DMS153 treated with DMSO at 0.1 percent for 48 hours (cell line): ENCODE data around the gene FTO.

Experiments
- DNase-seq: peaks from one replicate; lab custom pipeline; 2025; ENCODE audit not compliant: unreplicated experiment; lab: John Stamatoyannopoulos, UW

The FTO gene

GRCh38 chr16:53955221-53955875, 251.4 kb downstream of the FTO start:
- DNase-seq: no peak

GRCh38 chr16:53958341-53958880, 254.5 kb downstream of the FTO start:
- DNase-seq: no peak

DNA sequence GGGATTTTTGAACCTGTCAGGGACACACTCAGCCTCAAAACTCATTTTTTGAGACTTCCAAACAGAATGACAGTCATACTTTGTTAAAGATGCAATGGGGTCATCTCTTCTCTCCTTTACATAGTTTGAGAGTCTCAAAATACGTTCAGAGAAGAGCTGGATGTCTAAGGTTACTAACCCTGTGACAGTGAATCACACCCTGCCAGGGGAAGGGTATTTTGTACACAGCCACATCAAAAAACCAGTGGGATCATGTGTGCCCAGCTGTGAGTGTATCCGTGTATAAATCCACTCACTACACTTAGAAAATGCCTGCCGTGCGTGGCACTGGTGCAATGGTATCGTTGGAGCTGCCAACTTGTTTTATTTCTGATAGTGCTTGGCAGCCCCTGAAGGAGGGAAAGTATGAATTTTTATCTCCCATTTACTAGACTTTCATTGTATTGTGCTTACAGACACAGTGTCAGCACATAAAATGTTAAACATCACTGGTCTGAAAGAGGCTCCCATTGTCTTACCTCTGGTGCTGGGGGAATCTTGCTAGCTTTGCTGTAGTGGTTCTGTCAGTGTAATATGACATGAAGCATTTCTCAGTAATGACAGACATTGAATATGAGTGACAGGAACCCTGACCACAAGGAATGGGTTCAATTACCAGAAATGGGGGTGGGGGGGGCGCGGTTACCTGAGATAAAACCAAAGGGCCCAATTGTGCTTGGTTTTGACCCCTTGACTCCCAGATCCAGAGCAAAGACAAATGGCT, 256.3 kb downstream of the FTO start:
- no peak for DNase-seq

GRCh38 chr16:53960954-53961616, 257.1 kb downstream of the FTO start:
- peak; percentile 26 for DNase-seq

GRCh38 chr16:53962041-53962440, 258.1 kb downstream of the FTO start:
- DNase-seq: no peak

GRCh38 chr16:53964145-53964790, 260.3 kb downstream of the FTO start:
- DNase-seq: no peak

DNA sequence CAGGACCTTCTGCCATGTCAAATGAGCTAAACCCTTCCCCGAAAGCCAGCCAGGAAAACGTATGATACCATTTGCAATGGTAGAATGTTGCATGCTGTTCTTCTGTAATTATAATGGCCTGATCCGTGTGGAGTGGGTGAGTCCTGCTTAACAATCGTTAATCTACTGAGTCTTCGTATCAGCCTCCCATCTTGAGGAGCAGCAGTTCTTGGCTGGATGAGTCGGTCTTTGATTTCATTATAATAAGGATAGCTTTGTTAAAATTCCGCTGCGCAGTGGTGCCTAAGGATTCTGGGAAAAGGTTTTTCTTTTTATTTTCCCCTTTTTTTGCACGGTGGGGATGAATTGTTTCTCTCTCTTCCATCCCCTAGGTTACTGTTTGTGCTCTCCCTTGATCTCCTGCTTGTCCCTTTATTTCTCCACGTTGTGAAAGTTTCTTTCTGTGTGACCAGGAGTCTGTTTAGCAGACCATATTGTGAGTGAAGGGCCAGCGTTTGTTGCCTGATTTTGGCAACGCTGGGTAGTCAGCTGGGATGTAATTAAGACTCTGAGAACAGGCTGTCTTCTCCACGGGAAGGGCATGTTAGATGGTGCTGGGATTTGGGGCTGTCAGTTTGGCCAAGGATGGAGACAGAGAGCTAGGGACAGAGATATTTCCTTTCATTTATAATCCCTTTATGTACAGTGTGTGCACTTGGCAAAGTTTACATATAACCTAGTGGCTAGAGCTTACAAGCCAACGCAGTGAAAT, 263.0 kb downstream of the FTO start:
- no peak for DNase-seq

- DNase-seq: no peak
Observed at GRCh38 chr16:53967572-53967971, 263.6 kb downstream of the FTO start.

DNA sequence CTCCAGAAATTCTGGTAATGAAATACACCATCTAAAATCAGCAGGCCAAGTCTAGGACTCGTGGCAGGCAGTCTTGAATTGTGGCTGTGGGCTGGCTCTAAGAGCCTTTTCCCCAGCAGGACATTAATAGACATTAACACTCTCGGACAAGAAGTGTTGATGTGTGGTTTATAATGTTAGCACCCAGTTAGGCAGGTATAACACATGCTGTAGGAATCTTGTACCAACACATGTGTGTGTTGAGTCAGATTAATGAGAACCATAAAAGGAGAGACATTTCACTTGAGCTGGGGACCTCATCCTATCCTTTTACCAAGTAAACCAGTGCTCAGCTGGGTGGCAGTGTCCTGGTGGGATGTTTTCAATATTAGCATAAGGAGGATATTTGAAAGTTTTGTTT, 264.5 kb downstream of the FTO start:
- no peak for DNase-seq

GRCh38 chr16:53968896-53969295, 264.9 kb downstream of the FTO start:
- DNase-seq: no peak

- no peak for DNase-seq
Observed at GRCh38 chr16:53971616-53972015, 267.7 kb downstream of the FTO start.

- no peak for DNase-seq
Observed at GRCh38 chr16:53973021-53973420, 269.1 kb downstream of the FTO start.

DNA sequence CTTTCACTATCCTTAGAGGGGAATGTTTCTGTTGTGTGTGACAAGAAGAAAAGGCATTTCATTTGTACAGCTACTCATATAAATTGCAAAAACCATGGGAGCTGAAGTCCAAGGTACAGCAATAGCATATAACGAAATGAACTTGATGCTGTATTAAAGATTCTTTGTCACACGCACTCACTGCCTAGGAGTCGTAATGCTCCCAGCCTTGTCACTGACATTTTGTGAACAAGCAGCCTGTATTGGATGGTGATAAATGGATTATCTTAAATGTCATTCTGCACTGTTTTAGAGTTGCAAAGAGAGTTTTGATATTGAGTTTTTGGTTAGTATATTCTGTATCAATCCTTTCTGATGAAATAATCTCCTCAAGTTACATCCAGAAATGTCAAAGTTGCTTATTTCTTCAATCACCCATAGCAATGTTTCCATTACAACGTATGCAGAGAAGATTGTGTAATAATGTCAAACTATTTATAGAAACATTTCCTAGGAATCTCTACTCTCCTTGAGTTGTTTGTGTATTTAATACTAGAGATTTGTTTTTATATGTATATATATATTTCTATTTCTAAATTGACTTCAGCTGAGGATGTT, 270.6 kb downstream of the FTO start:
- no peak for DNase-seq

GRCh38 chr16:53980675-53981074, 276.7 kb downstream of the FTO start:
- DNase-seq: no peak

DNA sequence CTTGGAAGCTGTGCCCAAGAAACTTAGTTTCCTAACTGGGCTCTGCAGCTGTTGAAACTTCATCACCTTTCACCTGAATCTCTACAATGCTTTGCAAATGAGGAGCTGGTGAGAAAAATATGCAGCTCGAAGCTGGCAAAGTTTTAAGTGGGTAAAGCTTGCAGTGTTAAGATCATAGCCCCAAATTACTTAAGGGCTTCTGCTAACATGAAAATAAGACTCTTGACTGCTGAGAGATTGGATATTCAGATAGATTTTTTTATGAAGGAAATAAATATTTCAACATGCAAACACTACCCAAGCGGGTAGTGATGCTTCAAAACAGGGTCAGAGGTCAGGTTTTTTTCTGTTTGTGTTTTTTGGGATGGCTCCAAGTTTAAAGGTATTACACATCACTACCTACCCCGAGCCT, 278.7 kb downstream of the FTO start:
- no peak for DNase-seq

- DNase-seq: no peak
Observed at GRCh38 chr16:53984936-53985335, 281.0 kb downstream of the FTO start.

DNA sequence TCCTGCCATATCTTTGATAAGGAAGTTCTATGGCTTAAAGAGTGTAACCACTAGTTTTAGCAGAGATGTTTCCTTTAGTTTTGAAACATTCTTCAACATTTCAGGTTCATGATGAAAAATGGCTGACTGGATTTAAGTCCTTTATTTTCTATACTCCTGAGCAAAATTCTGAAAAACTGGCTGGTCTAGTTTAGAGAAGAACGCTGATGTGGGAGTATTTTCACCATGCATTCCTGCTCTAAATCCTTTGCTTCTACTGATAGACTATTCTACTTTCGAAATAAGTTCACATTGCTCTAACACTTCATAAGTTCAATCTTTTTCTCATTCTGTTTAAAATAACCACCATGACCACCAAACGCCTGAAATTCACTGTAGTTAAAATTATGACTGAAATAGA, 281.9 kb downstream of the FTO start:
- no peak for DNase-seq

DNA sequence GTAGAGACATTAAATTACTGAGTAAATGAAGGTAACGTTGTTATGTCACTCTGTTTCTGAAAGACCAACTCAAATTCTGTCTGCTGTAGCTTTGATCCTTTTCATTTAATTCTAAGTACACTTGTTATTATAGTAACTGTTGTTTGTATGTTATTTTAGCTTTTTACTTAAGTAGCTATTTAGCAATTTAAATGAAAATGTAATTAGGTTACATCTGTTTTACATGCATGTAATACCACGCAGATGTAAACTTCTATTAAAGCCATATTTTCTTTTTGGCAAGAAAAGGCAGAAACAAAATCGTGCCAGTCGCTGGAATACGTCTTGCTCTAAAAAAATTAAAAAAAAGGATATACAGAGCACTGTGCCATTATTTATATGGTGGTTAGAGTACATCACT, 282.8 kb downstream of the FTO start:
- DNase-seq: no peak

- no peak for DNase-seq
Observed at GRCh38 chr16:53988136-53988535, 284.2 kb downstream of the FTO start.

GRCh38 chr16:53989597-53989996, 285.6 kb downstream of the FTO start:
- no peak for DNase-seq
